HG02938 (cell line): ENCODE results near the gene GRIA3.
A peak's percentile ranks its signal among the peaks of the same experiment; 100 is the strongest.
"Not testable (repeated sequence)": the region's sequence is repeated elsewhere in the genome, so short reads cannot be mapped to it uniquely, and the experiment has no call there.

Source experiments
- ATAC-seq: cut with Tn5 transposase; IDR thresholded peaks from one replicate; pipeline ENCODE4 v1.9.1; 2021; ENCODE audit warnings: mild to moderate bottlenecking, moderate library complexity; ENCODE audit not compliant: unreplicated experiment

The GRIA3 gene

DNA sequence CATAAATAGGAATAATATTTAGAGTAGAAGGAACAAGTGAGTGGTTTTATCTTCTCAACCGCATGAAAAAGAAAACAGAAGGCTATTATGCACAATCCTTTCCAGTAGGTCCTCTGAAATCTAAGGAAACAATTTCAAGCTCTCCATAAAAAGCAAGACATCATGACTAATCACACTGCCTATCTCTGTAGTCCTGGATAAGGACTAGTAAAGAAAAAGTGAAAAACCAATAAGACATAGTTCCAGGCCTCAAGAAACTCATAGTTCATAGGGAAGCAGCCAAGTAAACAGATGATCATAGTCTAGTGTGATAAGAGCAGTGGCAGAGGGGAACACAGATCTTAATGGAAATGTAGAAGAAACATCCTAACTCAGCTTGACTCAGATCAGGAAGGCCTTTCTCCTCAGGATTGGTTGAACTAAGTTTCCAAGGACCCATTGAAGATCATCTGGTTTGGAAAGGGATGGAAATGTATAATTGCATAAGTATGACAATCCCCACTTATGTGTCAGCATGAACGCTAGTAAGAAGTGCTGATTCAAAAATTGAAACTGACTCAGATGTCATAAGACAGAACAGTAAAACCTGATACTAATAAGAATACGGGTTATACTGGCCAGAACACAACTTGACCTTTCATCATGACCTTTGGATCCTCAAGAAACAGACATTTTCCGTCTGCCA is 155.3 kb downstream of the GRIA3 start:
- ATAC-seq = no peak

GRCh38 chrX:123340696-123341095 is 156.6 kb downstream of the GRIA3 start:
- ATAC-seq = no peak

DNA sequence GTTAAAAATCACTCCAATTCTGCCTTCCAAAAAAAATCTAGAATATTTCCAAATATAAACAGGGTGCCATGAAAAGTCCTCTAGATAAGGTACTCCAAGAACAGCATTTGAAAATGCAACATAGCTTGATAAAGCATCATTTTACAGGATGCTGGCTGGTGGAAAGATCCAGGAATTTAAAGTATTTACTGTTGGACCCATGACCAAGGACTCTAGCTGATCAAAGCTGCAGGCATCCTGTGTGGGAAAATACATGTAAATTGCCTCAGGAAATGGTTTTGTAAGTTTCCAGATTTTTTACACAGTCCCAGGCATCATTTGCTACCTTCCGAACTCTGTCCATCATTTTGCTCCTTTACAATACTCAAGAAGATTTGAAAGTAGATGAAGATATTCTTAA is 164.4 kb downstream of the GRIA3 start:
- ATAC-seq = no peak

- no peak for ATAC-seq
These were observed 166.1 kb downstream of the GRIA3 start for GRCh38 chrX:123350226-123350625.

GRCh38 chrX:123357941-123358340 is 173.9 kb downstream of the GRIA3 start:
- ATAC-seq = peak; percentile 99

DNA sequence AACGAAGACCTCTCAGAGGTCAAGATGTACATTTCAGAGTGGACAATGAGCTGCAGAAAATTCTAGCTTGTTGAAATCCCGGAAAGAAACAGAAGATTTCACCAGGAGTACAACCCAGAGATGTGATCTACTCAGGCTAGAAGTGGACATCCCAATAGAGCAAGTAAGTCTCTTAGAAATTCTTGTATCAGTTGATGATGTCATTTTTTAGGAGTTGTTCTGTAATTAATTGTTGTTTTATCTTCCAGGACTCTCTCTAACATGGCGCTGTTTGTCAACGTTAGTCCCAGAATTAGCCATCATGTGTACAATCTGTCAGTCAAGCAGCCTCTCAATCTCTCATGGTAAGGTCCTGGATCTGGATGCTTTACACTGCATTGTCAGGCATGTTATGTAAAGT is 174.4 kb downstream of the GRIA3 start:
- no peak for ATAC-seq

GRCh38 chrX:123361371-123361770 is 177.3 kb downstream of the GRIA3 start:
- ATAC-seq = no peak

DNA sequence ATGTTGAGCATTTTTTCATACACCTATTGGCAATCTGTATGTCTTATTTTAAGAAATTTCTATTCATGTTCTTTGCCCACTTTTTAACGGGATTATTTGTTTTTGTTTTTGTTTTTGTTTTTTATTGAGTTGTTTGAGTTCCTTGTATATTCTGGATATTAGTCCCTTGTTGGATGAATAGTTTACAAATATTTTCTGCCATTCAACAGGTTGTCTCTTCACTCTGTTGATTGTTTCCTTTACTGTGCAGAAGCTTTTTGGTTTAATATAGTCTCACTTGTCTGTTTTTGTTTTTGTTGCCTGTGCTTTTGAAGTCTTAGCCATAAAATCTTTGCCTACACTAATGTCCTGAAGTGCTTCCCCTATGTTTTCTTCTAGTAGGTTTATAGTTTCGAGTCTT is 202.1 kb downstream of the GRIA3 start:
- ATAC-seq = not testable (repeated sequence)

DNA sequence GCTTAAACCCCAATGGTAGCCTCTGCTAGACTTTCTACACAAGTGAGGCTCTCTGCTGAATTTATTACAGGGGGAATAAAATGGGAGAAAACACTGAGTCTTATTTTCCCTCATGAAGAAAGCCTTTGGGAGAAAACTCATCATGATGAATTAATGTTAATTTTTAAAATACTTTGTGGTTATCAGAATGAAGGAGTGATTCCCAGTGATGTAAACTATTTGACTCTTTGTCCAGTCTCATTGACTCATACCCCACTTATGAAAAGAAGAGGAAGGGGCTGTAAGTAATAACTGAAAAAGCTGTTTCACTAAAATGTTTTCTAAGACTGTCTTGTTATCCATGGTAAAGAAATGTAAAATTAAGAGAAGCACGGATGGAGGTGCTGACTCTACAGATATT is 208.8 kb downstream of the GRIA3 start:
- no peak for ATAC-seq

GRCh38 chrX:123399709-123400108 is 215.6 kb downstream of the GRIA3 start:
- no peak for ATAC-seq

DNA sequence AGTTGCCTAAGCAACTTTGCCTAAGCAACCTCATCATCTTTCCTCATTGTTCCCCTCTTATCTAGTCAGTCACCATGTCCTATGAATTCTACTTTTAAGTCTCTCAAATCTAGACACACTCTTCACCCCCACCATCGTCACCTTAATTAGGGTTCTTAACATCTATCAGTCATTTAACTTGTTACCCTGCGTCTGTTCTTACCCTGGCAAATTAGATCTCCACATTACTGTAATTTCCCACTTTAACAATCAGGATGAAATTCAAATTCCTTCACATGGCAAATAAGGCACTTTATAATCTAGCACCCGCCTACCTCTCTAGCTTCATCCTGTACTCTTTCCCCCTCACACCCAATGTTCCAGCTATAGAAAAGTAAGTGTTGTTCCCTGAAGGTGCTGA is 221.2 kb downstream of the GRIA3 start:
- no peak for ATAC-seq

GRCh38 chrX:123408821-123409737 is 225.0 kb downstream of the GRIA3 start:
- ATAC-seq = peak; percentile 33

DNA sequence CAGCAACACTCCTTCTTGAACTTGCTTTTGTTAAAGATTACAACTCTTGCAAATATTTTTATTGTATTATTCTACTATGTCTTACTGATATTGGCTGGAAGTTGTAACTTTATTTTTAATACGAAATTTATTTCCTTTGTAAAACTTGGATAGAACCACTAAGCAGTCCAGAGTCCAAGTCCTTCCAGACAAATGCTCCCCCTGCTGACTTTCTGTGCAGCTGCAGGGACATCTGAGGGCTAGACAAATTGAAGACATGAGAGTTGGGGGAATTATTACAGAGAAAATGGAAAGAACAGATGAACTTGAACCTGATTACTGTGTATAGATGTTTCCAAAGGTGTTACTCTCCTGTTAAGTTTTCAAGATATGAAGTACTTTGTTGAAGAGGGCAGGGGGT is 238.8 kb downstream of the GRIA3 start:
- no peak for ATAC-seq

DNA sequence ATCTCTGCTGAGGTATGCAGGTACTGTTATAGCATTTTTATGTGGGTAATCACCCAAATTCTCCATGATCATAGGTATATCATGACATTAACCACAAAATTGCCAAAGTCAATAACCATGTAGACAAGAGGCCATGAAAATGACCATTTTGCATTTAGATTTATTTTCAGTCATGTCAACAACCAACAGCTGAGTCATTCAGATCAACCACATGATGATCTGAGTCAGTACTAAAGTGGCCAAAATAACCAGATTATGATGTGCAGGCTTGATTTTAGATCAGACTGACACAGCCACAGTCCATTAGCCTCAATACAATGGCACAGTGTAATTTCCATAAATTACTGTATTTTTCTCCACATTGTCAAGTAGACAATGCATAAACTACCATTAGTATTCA is 240.5 kb downstream of the GRIA3 start:
- peak; percentile 96 for ATAC-seq

DNA sequence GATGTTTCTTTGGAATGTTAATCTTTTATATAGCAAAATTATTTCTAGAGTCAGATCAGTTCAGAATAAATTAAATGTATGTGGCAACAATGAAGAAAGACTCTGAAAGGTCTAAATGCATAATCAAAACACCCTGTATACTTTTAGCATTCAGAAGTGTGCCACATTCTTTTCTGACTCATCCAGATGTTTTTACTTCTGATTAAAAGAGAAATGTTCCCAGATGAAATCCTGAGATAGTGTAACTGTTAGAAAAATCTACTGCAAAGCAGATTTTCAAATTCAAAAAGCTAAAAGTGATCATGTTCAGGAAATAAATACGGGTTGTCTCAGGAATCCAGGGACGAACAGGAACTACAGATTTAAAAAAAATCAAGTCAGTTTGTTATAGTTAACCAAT is 241.4 kb downstream of the GRIA3 start:
- no peak for ATAC-seq

GRCh38 chrX:123425904-123426303 is 241.8 kb downstream of the GRIA3 start:
- ATAC-seq = no peak

- no peak for ATAC-seq
These were observed 248.5 kb downstream of the GRIA3 start for GRCh38 chrX:123432361-123433150.

GRCh38 chrX:123436512-123437136 is 252.5 kb downstream of the GRIA3 start:
- no peak for ATAC-seq

DNA sequence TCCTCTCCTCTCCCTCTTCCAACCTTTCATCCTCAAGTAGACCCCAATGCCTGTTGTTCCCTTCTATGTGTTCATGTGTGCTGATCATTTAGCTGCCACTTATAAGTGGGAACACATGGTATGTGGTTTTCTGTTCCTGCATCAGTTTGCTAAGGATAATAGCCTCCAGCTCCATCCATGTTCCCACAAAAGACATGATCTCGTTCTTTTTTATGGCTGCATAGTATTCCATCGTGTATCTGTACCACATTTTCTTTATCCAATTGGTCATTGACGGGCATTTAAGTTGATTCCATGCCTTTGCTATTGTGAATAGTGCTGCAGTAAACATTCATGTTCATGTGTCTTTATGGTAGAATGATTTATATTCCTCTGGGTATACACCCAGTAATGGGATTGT is 255.8 kb downstream of the GRIA3 start:
- ATAC-seq = not testable (repeated sequence)

DNA sequence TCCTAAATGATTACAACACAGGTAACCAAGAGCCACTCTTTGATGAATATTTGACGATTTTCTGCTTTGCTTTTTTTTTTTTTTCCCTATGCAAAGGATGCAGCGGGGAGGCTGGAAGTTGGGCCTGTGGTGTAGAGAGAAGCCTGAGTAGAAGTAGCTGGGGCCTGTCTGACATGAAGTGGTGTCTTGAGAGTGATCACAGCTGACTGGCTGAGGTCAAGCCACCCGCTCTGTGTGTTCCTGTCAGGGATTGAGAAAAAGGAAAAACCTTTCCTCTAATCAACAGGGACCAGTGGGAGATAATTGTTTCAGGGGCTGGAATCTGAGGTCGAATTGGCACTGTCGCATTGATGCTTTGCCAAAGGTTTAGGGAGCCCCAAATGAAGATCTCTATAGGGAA is 258.7 kb downstream of the GRIA3 start:
- no peak for ATAC-seq

DNA sequence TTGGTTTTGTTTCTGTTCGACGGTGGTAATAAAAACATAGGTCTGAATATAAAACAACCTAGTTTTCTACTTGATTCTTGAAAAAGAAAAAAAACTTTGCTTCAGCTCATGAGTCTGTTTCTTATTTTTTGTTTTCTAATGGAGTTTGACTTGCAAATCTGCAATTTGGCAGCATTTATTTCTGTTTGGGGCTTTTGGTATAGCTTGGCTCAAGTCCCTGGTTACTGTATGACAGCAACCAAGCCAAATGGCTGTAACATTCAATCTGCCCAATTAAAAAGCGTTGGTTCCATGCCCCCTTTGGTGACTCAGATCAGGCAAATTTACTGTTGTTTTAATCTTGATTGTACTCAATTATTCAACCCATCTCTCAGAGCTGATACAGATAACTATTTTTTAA is 263.4 kb downstream of the GRIA3 start:
- no peak for ATAC-seq
